GM04503 (cell line): ENCODE data around the gene PRSS1.

ENCODE experiments used
- DNase-seq: peaks from one replicate; pipeline ENCODE4 v3.0.0-alpha.2; 2012; ENCODE audit warnings: low read depth

The PRSS1 gene

GRCh38 chr7:142795339-142795863, 46.1 kb downstream of the PRSS1 start:
- no peak for DNase-seq

GRCh38 chr7:142796001-142796500, 46.8 kb downstream of the PRSS1 start:
- no peak for DNase-seq

GRCh38 chr7:142796501-142797390, 47.5 kb downstream of the PRSS1 start:
- no peak for DNase-seq

- no peak for DNase-seq
These were observed 48.4 kb downstream of the PRSS1 start for GRCh38 chr7:142797391-142798377.

GRCh38 chr7:142798451-142799436, 49.5 kb downstream of the PRSS1 start:
- no peak for DNase-seq

- no peak for DNase-seq
These were observed 50.2 kb downstream of the PRSS1 start for GRCh38 chr7:142799437-142799835.

GRCh38 chr7:142800088-142800487, 50.8 kb downstream of the PRSS1 start:
- no peak for DNase-seq

GRCh38 chr7:142800699-142801260, 51.5 kb downstream of the PRSS1 start:
- no peak for DNase-seq

- DNase-seq = no peak
These were observed 52.5 kb downstream of the PRSS1 start for GRCh38 chr7:142801601-142802295.

- DNase-seq = no peak
These were observed 53.0 kb downstream of the PRSS1 start for GRCh38 chr7:142802301-142802700.
